ENCODE measurements around the gene ZNF324. TPM values are rescaled to one million over a fixed set of nuclear protein-coding genes. Genes with fewer than 3 reads are reported as not detected.

Gene ZNF324
- total and polyA plus RNA-seq, 9 of the 15 experiments (the other 6 are each of a cell fraction or from before 2014, with no cell fraction given): 0.92 to 16.4 (median 5.3) TPM

DNA sequence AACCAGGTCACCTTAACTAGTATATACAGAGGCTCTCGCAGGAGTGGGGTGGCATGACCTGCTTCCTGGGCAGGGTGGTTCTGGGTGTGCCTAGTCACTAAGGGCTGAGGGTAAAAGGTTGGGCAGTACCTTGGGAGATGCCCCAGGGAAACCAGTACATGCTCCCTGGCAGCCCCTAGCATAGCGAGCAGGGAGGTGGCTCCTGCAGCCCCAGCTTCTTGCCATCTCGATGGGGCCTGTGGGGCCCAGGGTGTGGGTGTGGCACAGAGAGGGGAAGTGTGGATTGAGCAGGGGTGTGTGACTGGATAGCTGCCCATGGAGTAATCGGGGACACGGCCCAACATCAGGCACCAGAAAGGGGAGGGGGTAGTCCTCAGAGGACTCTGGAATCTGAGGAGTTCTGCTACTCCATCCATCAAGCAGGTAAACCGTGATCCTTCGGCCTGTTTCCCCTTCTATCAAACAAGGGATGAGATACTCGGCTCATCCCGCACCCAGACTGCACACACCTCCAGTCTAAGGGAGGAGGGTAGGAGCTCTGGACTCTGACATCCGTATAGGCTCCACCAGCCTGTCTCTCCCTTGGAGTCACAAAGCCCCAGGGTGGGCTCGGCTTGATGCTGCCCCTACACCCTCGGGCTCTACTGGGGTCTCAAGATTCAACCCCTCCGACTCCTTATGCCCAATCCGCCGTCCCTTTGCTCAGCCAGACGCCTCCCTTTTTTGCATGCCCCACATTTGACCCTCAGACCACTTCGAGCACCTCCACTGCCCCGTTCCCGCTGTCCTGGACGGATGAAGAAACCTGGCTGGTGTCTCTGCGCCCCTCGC, 51.6 kb downstream of the ZNF324 start:
- no peak for DNase-seq (ENCODE audit: extremely low read depth in 1 of 4, low spot score in 3 of 4)
- POLR2A ChIA-PET: interaction anchor here (0.6 to 2.3 kb wide), 16 partner anchors 9 to 335 kb away, joined by 3 to 14 read pairs (median 4); partner anchors contain the start of genes CHMP2A, TRIM28, ZNF274 and ZNF837
- no peak for TF ChIP-seq SETDB1 (IDR thresholded peaks at IDR 0.05; ENCODE audit: low read length)
- no peak for TF ChIP-seq CBFB (CRISPR knock-in tag; IDR thresholded peaks at IDR 0.05)
- TF ChIP-seq SMC3 (conservative IDR thresholded peaks at IDR 0.05; ENCODE audit: insufficient read depth, low read depth, low read length): peak; percentile 27; the same call in 1 of the 2 replicates
- no peak for TF ChIP-seq CC2D1A (IDR thresholded peaks at IDR 0.05)
- TF ChIP-seq SRSF1 (IDR thresholded peaks at IDR 0.05; ENCODE audit: low read depth, low read length): no peak
- TF ChIP-seq, protein P1, sequence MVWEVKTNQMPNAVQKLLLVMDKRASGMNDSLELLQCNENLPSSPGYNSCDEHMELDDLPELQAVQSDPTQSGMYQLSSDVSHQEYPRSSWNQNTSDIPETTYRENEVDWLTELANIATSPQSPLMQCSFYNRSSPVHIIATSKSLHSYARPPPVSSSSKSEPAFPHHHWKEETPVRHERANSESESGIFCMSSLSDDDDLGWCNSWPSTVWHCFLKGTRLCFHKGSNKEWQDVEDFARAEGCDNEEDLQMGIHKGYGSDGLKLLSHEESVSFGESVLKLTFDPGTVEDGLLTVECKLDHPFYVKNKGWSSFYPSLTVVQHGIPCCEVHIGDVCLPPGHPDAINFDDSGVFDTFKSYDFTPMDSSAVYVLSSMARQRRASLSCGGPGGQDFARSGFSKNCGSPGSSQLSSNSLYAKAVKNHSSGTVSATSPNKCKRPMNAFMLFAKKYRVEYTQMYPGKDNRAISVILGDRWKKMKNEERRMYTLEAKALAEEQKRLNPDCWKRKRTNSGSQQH (CRISPR knock-in tag; IDR thresholded peaks at IDR 0.05): peak; percentile 40; the same call in 1 of the 2 replicates
- TF ChIP-seq SMAD3 (CRISPR knock-in tag; conservative IDR thresholded peaks at IDR 0.05): no peak
- TF ChIP-seq, protein P2, sequence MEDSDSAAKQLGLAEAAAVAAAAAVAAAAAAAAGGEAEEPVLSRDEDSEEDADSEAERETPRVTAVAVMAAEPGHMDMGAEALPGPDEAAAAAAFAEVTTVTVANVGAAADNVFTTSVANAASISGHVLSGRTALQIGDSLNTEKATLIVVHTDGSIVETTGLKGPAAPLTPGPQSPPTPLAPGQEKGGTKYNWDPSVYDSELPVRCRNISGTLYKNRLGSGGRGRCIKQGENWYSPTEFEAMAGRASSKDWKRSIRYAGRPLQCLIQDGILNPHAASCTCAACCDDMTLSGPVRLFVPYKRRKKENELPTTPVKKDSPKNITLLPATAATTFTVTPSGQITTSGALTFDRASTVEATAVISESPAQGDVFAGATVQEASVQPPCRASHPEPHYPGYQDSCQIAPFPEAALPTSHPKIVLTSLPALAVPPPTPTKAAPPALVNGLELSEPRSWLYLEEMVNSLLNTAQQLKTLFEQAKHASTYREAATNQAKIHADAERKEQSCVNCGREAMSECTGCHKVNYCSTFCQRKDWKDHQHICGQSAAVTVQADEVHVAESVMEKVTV (CRISPR knock-in tag; IDR thresholded peaks at IDR 0.05): peak; percentile 9; the same call in 1 of the 2 replicates
- TF ChIP-seq SPI1 (IDR thresholded peaks at IDR 0.05; ENCODE audit: borderline replicate concordance, low read depth, low read length): 0 out of 2 replicates have a peak, but pooled peaks have one; percentile 14
- TF ChIP-seq ZC3H8 (IDR thresholded peaks at IDR 0.05): no peak
- no peak for TF ChIP-seq CAMTA2 (CRISPR knock-in tag; conservative IDR thresholded peaks at IDR 0.05)
- no peak for TF ChIP-seq CTBP1 (IDR thresholded peaks at IDR 0.05; ENCODE audit: borderline replicate concordance)
- 0 out of 2 replicates have a peak, but pooled peaks have one; percentile 24 for TF ChIP-seq CEBPB (tag; IDR thresholded peaks at IDR 0.05)
- no peak for TF ChIP-seq DPF2 (IDR thresholded peaks at IDR 0.05)
- TF ChIP-seq POLR2B (IDR thresholded peaks at IDR 0.05; ENCODE audit: low read depth, partially characterized antibody): no peak
- no peak for TF ChIP-seq TCF3 (CRISPR knock-in tag; IDR thresholded peaks at IDR 0.05)
- TF ChIP-seq ELF4 (CRISPR knock-in tag; IDR thresholded peaks at IDR 0.05): 0 out of 2 replicates have a peak, but pooled peaks have one; percentile 61
- TF ChIP-seq NBN (IDR thresholded peaks at IDR 0.05; ENCODE audit: low read depth): no peak
- no peak for TF ChIP-seq GATAD2B (IDR thresholded peaks at IDR 0.05; ENCODE audit: borderline replicate concordance)
- no peak for TF ChIP-seq ZNF551 (CRISPR knock-in tag; IDR thresholded peaks at IDR 0.05)
- no peak for TF ChIP-seq CBFA2T3 (IDR thresholded peaks at IDR 0.05)
- 0 out of 2 replicates have a peak, but pooled peaks have one; percentile 1 for TF ChIP-seq SMARCA4 (IDR thresholded peaks at IDR 0.05)

More for the DNA sequence above, 51.6 kb downstream of the ZNF324 start:
- peak overlapping the region; percentile 79 for H3K4me3 ChIP-seq
- peak overlapping the region; percentile 92 for H3K27ac ChIP-seq (ENCODE audit: extremely low read depth, low read depth, low read length)
- H3K9ac ChIP-seq (ENCODE audit: insufficient read depth in 1 of 2, low read depth in 2 of 2, low read length in 2 of 2): peak overlapping the region; percentile 95 to 97
- no TSS peak for BruUV-seq (replicated peaks)
- H3K4me2 ChIP-seq (ENCODE audit: insufficient read depth, low read length): peak overlapping the region; percentile 98
- no peaks in the 10 kb centered on the region for H3K27me3 ChIP-seq (ENCODE audit: control insufficient read depth in 2 of 2, insufficient read depth in 2 of 2, low read length in 2 of 2)
- peaks cover 29% of the 10 kb centered on the region; the same call in 2 of the 3 replicates for H3K36me3 ChIP-seq (ENCODE audit: control insufficient read depth, insufficient read depth, low read length)
- no peak for FAIRE-seq
- peak overlapping the region; percentile 99; the same call in 1 of the 2 replicates for H2AFZ ChIP-seq (ENCODE audit: low read depth, low read length)
- ATAC-seq: no peak
- no peaks in the 10 kb centered on the region for H3K9me3 ChIP-seq (replicated peaks; ENCODE audit: control insufficient read depth, insufficient read depth, low read depth, low read length)
- in situ Hi-C loops (cut with MboI) (no loop called here), intact Hi-C loops (cut with micrococcal nuclease) (loop anchor here (1.0 kb wide), 4 partner anchors 42 to 299 kb away; partner anchors contain the start of genes ZNF446 and ZSCAN22)
- WGBS (ENCODE audit: insufficient coverage, low coverage, missing lambda C conversion rate): 17% methylated on average over 21 of the region's 22 CpGs
- peaks cover 9 to 56% of the 10 kb centered on the region in 2 experiments for H3K4me1 ChIP-seq (replicated peaks in 1 of 2; ENCODE audit: control insufficient read depth in 2 of 2, insufficient read depth in 2 of 2, low read length in 2 of 2)
- CTCF ChIA-PET (ENCODE audit: low intra/inter-chr PET ratio): interaction anchor here (0.6 to 2.7 kb wide), 6 partner anchors 26 to 806 kb away, joined by 3 to 23 read pairs (median 4); partner anchors contain the start of genes TRIM28 and ZNF274
- H3K79me2 ChIP-seq (ENCODE audit: control insufficient read depth, insufficient read depth, low read length): peaks cover 55% of the 10 kb centered on the region
- no peaks in the 10 kb centered on the region for H4K20me1 ChIP-seq (replicated peaks; ENCODE audit: control insufficient read depth, insufficient read depth, low read length)
- peaks cover 5% of the 10 kb centered on the region for H3K9me1 ChIP-seq (ENCODE audit: control insufficient read depth, insufficient read depth, low read length)

Data from K562 (cell line).